ENCODE results near the gene MRAP2.

The MRAP2 gene

DNA sequence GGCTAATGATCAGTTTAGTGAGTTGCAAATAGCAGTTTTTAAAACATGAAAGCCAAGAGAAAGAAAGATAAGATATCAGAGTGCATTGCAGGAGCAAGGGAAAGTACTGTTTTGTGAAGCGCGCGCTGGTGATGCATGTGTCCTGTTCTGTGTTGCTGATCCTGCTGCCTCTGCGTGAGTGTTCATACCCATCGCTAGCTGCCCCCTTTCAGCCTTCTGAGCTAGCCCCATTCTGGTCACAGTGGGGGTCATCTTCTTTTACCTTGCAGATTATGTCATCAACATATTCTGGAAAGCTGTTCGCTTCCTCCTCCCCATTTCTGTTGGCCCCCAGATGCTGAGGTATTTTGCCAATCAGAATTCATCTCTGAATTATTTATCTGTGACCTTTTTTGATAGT lies 1.9 kb downstream of the MRAP2 start:
- no peak for TF ChIP-seq CTCF (IDR thresholded peaks at IDR 0.05; ENCODE audit: extremely low read depth, missing control alignments)
- no peak for DNase-seq (ENCODE audit: low spot score)

DNA sequence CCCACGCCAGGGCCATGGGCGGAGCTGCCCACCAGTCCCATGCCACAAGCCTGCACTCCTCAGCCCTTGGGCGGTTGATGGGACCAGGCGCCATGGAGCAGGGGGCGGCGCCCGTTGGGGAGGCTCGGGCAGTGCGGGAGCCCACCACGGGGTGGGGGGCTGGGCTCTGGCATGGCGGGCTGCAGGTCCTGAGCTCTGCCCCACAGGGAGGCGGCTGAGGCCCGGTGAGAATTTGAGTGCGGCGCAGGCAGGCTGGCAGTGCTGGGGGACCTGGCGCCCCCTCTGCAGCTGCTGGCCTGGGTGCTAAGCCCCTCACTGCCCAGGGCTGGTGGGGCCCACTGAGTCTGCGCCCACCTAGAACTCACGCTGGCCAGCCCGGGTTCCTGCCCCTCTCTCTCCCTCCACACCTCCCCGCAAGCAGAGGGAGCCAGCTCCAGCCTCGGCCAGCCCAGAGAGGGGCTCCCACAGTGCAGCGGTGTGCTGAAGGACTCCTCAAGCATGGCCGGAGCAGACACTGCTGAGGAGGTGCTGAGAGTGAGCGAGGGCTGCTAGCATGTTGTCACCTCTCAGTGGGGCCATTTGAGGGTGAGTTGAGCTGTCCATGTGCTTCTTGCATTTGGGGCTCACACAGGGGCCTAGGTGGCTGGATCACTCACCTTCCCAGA lies 4.0 kb downstream of the MRAP2 start:
- no peak for DNase-seq (ENCODE audit: low spot score)
- TF ChIP-seq CTCF (IDR thresholded peaks at IDR 0.05; ENCODE audit: extremely low read depth, missing control alignments), result no peak

DNA sequence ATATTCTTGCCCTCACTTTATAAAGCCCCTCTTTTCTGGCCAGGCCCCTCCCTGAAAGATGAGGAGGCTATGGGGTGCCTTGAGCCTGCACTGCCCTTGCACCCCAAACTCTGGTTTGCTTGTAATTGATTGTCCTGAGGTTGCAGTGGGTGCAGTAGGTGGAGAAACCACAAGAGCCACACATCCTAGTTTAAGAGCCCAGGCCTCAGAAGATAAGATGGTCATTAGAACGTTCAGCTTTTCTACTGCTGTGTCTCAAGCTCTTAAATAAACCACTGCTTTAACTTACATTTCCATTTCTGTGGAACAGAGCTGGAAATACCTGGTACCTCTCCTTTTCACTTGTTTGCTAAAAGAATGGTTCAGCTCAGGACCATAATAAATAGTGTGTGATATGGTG lies 9.0 kb downstream of the MRAP2 start:
- no peak for TF ChIP-seq CTCF (IDR thresholded peaks at IDR 0.05; ENCODE audit: extremely low read depth, missing control alignments)
- DNase-seq (ENCODE audit: low spot score), result no peak

GRCh38 chr6:84043555-84043954 lies 10.0 kb downstream of the MRAP2 start:
- TF ChIP-seq CTCF (IDR thresholded peaks at IDR 0.05; ENCODE audit: extremely low read depth, missing control alignments), result no peak
- no peak for DNase-seq (ENCODE audit: low spot score)

- no peak for DNase-seq (ENCODE audit: low spot score)
Measured at GRCh38 chr6:84046755-84047154, 13.2 kb downstream of the MRAP2 start.

DNA sequence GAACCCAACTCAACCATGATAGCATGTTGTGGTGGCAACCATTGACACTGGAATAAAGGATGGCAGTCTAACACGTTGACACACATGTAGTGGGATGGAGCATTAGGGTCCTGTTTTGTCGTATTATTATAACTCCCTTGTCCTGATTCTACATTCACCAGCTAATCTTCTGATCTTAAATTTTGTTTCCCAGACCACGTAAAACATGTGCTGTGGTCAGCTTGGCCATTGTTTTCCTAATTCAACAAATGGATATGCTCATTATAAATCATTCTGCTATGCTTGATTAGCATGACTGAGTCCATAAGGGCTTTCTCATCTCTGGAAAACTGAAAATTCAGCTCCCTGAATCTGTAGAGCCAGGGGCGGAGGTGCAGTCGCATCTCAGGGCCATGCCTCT lies 15.0 kb downstream of the MRAP2 start:
- no peak for DNase-seq (ENCODE audit: low spot score)
- TF ChIP-seq CTCF (IDR thresholded peaks at IDR 0.05; ENCODE audit: extremely low read depth, missing control alignments), result no peak

More at GRCh38 chr6:84046755-84047154, 13.2 kb downstream of the MRAP2 start:
- TF ChIP-seq CTCF (IDR thresholded peaks at IDR 0.05; ENCODE audit: extremely low read depth, missing control alignments), result no peak

- DNase-seq (ENCODE audit: low spot score), result no peak
- no peak for TF ChIP-seq CTCF (IDR thresholded peaks at IDR 0.05; ENCODE audit: extremely low read depth, missing control alignments)
Measured at GRCh38 chr6:84050408-84050807, 16.8 kb downstream of the MRAP2 start.

All from GM20000 (cell line).